ENCODE data around the gene SCP2D1. TPM values are rescaled to one million over a fixed set of nuclear protein-coding genes. Genes with fewer than 3 reads are reported as not detected.

Gene SCP2D1
- total and polyA plus RNA-seq, 2 donors, result not detected

DNA sequence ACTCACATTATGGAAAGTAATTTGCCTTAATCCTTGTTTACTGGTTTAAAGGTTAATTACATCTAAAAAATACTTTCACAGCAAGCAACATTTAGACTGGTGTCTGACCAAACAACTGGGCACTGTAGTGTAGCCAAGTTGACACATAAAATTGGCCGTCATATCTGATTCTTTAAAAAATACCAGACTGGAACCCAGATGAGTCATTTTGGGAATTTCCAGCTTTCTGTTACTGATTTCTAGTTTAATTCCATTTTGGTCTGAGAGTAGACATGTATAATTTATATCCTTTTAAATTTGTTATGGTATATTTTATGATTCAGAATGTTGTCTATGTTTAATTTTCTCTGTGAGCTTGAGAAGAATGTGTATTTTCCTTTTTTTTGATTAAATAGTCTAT, 44.1 kb downstream of the SCP2D1 start:
- Histone ChIP-seq H3K36me3 (ENCODE audit: insufficient read depth) (no peaks in the 10 kb centered on the region), H3K4me1 (ENCODE audit: insufficient read depth) (no peaks in the 10 kb centered on the region), H3K4me3 (ENCODE audit: low read depth, low read length) (no peak overlapping the region), H3K27ac (ENCODE audit: low read depth) (no peak overlapping the region)
- WGBS, result 51% methylated on average over 1 of the region's 1 CpG
- no peak for DNase-seq (ENCODE audit: extremely low spot score)

DNA sequence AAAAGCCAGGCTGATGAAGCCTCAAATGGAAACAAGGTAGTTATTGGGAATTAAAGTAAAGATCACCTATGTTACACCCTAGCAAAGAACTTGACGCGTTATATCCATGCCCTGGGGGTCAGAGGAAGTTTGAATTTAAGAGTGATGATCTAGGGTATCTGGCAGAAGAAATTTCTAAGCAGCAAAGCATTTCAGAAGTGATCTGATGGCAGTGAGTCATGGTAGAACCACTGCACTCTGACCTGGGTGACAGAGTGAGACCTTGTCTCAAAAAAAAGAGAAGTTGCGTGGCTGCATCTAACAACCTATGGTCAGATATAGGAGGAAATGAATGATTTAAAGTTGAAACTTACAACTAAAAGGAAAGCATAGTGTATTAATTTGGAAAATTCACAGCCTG, 45.2 kb downstream of the SCP2D1 start:
- no peak overlapping the region for H3K4me3 ChIP-seq (ENCODE audit: low read depth, low read length)
- H3K36me3 ChIP-seq (ENCODE audit: insufficient read depth), result no peaks in the 10 kb centered on the region
- 95% methylated on average over 3 of the region's 3 CpGs for WGBS
- DNase-seq (ENCODE audit: extremely low spot score), result no peak
- H3K4me1 ChIP-seq (ENCODE audit: insufficient read depth), result no peaks in the 10 kb centered on the region
- no peak overlapping the region for H3K27ac ChIP-seq (ENCODE audit: low read depth)

Other genes with a start within 250 kb of the SCP2D1 start
- 60.9 TPM for gene SMIM26, start 246.4 kb upstream of the SCP2D1 start, total RNA-seq
- 117 TPM for gene SMIM26, start 246.4 kb upstream of the SCP2D1 start, polyA plus RNA-seq
- 18.0 TPM for gene DTD1, start 225.7 kb upstream of the SCP2D1 start, total RNA-seq
- 28.4 TPM for gene DTD1, start 225.7 kb upstream of the SCP2D1 start, polyA plus RNA-seq